Spleen (tissue), 7 donors: Measurements from ENCODE around the gene NADK2.

Experiments used
- CTCF ChIP-seq, 11 experiments: fragments of 200-600 bp in 7 of 11; fragments of 450-650 bp in 4 of 11; sonication (generic) in 4 of 11; IDR thresholded peaks in 8 of 11; conservative IDR thresholded peaks in 3 of 11; 1 replicate in 7 of 11; 2 replicates in 4 of 11; pipeline versions ENCODE4 v1.4.0 to v1.8.0; 2016 to 2021; ENCODE audit warnings: antibody characterized with exemption in 11 of 11, inconsistent platforms in 4 of 11, mild to moderate bottlenecking in 1 of 11
- POLR2A ChIP-seq, 3 donors: fragments of 450-650 bp; IDR thresholded peaks; one replicate each; pipeline ENCODE4 v1.5.1; 2017; ENCODE audit warnings: antibody characterized with exemption in 3 of 3, mild to moderate bottlenecking in 1 of 3
- POLR2AphosphoS5 ChIP-seq, 3 donors: sonication (generic); formaldehyde crosslinking; IDR thresholded peaks; one replicate each; pipeline ENCODE4 v1.5.1; 2017; ENCODE audit warnings: antibody characterized with exemption in 3 of 3
- donor health status: DM: no; HTN: no; CAD: no; lungs with moderate emphysema.
- donor health status: DM: no; HTN: no; CAD: no.
- donor health status: DM: no; HTN: no; CAD: no.

GRCh38 chr5:36173426-36173825, 68.3 kb downstream of the NADK2 start:
- TF ChIP-seq CTCF (IDR thresholded peaks at IDR 0.05 in 8 of 11, conservative IDR thresholded peaks at IDR 0.05 in 3 of 11) (no peak), POLR2A (IDR thresholded peaks at IDR 0.05) (no peak), POLR2AphosphoS5 (IDR thresholded peaks at IDR 0.05) (no peak)
